CD4-positive, alpha-beta T cell treated with Interleukin-6 for 4 hours (primary cell): ENCODE data around the gene ACAD10.

Experiments used
- DNase-seq: peaks from one replicate; pipeline ENCODE4 v3.0.0-alpha.2; 2020; ENCODE audit warnings: mixed read lengths

Gene ACAD10

DNA sequence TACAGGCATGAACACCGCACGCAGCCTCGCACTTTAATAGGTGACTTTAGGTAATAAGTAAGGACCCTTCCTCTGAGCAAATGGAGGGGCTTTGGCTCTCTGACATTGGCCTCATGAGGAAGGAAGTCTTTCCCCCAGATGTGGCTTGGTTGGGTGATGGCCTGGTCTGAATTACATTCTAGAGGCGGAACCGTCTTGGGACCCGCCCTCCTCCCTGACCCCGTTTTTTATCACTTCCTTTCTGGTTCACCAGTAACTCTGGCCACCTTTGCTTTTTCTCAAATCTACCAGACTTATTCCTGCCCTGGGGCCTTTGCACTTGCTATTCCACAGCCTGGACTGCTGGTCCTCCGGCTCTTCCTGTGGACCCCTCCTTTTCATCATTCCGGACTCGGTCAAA is 94.3 kb downstream of the ACAD10 start:
- DNase-seq: no peak

DNA sequence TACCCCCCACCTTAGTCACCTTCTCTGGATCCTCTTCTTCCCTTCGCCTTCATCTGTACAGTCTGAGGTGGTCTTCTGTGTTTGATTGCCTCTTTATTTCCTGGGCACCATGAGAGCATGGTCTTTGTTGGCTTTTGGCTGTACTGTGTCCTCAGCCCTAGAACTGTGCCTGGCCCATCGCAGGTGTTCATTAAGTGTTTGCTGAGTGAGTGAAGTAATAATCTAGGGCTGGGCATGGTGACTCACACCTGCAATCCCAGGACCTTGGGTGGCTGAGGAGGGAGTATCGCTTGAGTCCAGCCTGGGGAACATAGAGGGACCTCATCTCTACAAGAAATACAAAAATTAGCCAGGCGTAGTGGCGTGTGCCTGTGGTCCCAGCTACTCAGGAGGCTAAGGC is 94.8 kb downstream of the ACAD10 start:
- no peak for DNase-seq

DNA sequence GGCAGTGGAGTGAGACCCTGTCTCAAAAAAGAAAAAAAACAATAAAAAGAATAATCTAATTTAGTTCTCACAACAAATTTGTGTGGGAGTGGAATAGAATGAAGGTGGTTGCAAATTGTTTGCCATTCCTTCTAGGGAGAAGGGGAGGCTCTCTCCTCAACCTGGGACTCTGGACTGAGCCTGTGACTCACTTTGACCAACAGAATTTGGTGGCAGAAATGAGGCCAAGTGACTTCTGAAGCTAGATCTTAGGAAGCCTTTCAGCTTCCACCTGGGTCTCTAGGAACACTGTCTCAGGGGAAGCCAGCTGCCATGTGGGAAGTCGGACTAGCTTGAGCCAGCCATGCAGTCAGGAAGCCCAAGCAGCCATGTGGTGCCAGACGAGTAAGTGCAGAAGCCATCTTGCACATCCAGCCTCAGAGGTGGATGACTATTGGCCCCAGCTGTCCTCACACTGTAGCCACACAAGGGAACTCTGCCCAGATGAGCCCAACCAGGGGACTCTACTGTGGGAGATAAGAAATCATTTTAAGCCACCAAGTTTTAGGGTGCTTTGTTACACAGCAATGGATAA is 95.3 kb downstream of the ACAD10 start:
- no peak for DNase-seq

DNA sequence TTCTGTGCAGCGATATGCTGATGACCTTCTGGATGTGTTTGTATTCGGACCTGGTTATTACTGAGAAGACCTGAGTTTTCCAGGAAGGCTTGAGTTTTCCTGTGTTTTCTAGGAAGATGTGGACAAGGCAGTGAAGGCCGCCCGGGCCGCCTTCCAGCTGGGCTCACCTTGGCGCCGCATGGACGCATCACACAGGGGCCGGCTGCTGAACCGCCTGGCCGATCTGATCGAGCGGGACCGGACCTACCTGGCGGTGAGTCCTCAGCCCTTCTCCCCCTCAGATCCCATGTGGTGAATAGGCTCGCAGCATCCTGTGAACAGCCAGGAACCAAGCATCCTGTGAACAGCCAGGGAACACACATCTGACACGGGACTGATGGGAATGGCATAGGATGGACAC is 97.2 kb downstream of the ACAD10 start:
- DNase-seq: no peak

DNA sequence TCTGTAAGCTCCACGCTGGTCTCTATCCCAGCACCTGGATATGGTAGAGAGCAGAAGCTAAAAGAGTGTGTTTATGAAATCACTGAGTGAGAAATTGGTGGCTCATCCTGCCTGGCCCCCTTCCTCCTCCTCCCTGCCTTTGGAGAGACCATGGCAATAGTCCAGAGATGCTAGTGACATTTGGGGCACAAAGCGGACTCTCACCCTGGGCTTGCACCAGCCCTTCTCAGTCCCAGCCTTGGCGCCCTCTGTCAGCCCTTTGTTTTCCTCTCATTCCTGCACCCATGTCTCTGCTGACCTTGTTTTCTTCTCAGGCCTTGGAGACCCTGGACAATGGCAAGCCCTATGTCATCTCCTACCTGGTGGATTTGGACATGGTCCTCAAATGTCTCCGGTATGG is 99.1 kb downstream of the ACAD10 start:
- DNase-seq: no peak

DNA sequence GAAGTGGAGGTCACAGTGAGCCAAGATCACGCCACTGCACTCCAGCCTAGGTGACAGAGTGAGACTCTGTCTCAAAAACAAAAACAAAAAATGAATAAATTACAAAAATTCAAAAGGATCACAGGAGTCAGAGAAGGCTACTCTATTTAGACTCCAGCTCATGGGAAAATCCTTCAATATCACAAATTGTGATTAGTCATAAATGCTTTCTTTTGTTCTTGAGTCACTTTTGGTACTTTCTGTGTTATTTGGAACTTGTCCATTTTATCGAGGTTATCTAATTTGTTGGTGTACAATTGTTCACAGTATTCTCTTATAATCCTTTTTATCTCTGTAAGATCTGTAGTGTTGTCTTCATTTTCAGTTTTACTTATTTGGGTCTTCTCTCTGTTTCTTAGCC is 99.8 kb downstream of the ACAD10 start:
- no peak for DNase-seq

DNA sequence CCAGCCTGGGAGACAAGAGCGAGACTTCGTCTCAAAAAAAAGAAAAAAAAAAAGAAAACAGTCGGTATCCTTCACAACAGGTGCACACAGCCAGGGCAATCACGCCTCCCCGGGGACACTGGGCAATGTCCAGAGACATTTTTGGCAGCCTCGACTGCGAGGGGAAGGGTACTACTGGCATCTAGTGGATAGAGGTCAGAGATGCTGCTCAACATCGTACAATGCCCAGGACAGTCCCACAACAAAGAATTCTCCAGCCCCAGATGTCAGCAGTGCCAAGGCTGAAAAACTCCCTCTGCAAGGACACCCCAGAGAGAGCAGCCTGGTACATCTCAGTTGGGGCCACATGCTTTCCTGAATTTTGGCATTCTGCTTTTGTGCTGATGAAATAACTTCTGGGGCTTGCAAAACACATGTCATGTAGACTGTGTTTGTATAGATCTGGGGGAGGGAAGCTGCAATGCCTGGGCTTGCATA is 102.4 kb downstream of the ACAD10 start:
- no peak for DNase-seq

DNA sequence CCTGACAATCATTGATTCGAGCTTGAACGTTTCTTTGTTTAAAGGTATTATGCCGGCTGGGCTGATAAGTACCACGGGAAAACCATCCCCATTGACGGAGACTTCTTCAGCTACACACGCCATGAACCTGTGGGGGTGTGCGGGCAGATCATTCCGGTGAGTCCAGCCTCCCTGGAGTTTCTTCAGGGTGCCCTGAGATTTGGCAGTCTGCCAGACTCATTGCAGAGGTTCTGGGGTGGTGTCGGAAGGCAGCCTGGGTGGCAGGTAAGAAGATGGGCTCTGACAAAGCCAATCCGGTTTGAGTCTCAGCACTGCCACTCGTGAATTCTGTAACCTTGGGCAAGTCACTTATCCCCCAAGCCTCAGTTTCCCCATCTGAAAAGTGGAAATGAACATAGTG is 103.9 kb downstream of the ACAD10 start:
- no peak for DNase-seq

DNA sequence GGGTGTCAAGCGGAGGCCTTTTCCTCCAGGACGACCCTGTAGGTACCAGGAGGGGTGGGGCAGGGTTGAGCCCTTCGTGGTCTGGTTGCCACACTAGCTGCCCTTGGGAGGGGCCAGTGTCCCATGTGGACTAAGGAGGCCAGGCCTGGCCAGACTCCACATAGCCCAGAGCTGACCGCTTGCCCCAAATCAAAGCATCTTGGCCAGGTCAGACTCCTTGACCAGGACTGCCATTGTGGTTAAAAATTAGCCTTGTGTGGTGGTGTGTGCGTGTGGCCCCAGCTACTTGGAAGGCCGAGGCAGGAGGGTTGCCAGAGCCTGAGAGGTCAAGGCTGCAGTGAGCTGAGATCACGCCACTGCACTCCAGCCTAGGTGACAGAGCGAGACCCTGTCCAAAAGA is 105.7 kb downstream of the ACAD10 start:
- DNase-seq: no peak

DNA sequence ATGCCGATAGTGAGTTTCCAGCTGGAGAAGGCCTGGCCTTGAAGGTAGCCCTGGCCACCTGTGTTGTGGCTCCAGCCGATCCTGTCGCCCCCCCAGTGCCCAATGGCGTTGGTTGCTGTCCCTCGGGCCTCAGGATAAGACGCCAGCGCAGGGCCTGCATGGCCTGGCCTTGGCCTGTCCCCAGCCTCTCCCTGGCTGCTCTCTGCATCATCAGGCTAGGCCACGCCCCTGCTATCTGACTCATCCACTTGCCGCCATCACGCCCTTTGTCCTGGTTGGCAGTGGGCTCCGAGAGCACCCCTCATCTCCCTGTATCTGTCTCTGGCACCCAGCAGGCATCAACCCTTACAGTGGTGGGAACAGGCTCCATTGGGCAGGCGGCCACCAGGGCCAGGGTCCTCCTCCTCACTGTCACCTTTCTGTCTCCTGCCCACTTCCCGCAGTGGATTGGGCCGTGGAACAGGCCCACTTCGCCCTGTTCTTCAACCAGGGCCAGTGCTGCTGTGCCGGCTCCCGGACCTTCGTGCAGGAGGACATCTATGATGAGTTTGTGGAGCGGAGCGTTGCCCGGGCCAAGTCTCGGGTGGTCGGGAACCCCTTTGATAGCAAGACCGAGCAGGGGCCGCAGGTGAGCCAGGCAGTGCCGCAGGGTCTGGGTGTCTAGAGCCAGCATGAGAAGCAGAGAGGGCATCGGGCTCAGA is 106.5 kb downstream of the ACAD10 start:
- DNase-seq: no peak

DNA sequence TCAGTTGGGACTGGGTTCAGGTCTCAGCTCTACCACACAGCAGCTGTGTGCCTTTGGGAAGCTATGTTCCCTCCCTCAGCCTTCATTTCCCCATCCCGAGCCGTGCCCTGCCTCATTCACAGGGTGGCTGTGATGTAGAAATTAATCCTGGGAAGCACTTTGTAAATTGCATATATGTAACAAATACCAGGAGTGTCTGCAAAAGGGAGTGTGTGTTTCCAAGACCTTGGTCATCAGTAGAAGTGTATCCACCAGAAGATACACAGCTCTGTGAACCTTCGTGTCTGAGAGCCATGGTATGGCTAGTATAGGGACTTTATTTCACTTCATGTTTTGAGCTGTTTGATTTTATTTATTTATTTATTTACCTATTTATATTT is 107.0 kb downstream of the ACAD10 start:
- DNase-seq: no peak

DNA sequence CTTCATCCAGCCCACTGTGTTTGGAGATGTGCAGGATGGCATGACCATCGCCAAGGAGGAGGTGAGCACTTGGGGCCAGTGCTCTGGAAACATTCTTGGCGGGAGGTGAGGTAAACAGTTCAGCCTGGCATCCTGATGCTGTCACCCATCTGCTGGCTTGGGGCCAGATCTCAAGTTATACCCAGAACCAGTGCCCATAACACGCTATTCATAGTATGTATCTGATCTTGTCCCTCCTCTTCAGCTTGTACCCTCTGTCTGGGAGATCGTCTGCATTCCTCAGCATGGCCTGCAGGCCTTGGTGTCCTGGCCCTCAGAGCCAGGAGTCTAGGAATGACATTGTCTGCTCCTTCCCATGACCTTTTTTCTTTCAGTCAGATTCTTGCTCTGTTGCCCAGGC is 112.3 kb downstream of the ACAD10 start:
- no peak for DNase-seq

DNA sequence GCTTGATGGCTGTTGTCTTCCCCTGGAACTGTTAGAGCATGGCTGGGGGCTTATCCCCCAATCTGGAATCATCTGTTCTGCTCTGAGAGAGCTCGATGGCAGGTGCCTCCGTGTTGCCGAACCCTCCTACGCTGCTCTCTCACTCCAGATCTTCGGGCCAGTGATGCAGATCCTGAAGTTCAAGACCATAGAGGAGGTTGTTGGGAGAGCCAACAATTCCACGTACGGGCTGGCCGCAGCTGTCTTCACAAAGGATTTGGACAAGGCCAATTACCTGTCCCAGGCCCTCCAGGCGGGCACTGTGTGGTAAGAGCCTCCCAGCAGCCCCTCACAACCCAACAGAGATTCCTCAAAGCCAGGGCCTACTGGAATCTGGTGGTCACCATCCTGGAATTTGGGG is 113.9 kb downstream of the ACAD10 start:
- DNase-seq: no peak

DNA sequence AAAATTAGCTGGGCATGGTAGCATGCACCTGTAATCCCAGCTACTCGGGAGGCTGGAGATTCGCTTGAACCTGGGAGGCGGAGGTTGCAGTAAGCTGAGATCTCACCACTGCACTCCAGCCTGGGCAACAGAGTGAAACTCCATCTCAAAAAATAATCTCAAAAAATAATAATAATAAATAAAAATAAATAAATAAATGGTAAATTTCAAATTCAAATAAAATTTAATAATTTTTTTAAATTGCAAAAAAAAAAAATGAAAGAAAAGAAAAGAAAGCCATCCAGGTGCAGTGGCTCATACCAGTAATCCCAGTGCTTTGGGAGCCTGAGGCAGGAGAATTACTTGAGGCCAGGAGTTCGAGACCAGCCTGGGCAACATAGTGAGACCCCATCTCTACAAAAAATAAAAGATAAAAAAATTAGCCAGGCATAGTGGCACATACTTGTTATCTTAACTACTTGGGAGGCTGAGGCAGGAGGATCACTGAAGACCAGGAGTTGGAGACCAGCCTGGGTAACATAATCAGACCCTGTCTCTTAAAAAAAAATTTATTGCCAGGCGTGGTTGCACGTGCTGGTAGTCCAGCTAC is 117.3 kb downstream of the ACAD10 start:
- DNase-seq: no peak

DNA sequence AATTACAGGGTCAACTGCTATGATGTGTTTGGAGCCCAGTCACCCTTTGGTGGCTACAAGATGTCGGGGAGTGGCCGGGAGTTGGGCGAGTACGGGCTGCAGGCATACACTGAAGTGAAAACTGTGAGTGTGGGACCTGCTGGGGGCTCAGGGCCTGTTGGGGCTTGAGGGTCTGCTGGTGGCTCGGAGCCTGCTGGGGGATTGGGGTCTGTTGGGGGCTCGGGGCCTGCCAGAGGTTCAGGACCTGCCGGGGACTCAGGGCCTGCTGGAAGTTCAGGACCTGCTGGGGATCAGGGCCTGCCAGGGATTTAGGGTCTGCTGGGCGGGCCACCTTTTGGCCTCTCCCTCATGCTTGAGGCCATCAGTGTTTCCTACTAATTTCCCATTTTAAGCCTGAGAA is 118.0 kb downstream of the ACAD10 start:
- no peak for DNase-seq

DNA sequence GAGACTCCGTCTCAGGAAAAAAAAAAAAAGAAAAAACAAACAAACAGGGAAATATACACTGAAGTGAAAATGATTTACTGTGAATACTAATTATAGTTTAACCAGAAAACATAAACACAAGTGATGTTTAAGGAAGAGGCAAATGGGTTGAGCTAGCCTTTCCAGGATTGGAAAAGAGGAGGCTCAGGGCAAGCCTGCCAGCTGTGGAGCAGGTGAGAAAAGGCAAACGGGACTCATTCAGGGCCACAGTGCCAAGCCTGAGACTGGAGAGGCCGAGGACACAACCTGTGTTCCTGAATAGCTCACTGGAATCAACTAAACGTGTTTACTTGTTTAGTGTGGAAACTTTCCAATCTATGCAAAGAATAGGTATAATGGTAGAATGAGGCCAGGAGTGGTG is 120.5 kb downstream of the ACAD10 start:
- no peak for DNase-seq
